ENCODE results near the gene NKD2. TPM values are rescaled to one million over a fixed set of nuclear protein-coding genes. Genes with fewer than 3 reads are reported as not detected.

NKD2 gene
- polyA plus RNA-seq, 1 experiment = not detected

DNA sequence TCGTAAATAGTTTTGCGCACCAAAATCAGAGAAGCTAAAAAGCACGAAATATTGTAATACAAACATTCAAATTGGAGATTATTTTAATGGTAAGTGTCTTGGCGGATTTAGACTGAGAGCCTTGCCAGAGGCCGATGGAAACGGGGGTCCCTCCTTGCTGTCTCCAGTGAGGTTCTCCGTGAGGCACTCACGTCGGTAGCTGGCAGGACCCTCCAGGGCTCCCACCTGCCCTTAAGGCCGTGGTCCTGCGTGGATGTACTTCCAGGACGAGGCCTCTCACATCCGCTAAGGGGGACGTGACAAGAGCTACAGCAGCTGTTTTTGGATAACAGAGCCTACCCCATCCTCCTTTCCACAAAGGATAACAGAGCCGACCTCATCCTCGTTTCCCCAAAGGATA, 7.9 kb downstream of the NKD2 start:
- CTCF ChIA-PET = no interaction called here

DNA sequence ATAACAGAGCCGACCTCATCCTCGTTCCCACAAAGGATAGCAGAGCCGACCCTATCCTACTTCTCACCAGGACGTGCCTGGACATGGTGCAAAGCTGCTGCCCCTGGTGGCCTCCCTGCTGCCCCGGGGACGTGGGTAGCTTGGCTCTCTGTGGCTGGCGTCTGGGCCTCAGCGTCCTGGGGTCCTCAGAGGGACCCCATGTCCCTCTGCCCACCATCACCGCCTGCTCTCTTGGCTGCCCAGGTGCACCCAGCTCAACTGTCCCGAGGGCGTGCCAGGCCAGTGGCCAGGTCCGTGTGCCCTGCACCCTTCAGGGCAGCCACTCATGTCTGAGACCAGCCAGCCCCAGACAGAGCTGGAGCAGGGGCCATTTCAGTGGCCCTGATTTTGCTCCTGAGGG, 8.5 kb downstream of the NKD2 start:
- H3K27ac ChIP-seq (ENCODE audit: low read depth, low read length) = no peak overlapping the region
- TF ChIP-seq, protein P1, sequence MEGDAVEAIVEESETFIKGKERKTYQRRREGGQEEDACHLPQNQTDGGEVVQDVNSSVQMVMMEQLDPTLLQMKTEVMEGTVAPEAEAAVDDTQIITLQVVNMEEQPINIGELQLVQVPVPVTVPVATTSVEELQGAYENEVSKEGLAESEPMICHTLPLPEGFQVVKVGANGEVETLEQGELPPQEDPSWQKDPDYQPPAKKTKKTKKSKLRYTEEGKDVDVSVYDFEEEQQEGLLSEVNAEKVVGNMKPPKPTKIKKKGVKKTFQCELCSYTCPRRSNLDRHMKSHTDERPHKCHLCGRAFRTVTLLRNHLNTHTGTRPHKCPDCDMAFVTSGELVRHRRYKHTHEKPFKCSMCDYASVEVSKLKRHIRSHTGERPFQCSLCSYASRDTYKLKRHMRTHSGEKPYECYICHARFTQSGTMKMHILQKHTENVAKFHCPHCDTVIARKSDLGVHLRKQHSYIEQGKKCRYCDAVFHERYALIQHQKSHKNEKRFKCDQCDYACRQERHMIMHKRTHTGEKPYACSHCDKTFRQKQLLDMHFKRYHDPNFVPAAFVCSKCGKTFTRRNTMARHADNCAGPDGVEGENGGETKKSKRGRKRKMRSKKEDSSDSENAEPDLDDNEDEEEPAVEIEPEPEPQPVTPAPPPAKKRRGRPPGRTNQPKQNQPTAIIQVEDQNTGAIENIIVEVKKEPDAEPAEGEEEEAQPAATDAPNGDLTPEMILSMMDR (IDR thresholded peaks at IDR 0.05; ENCODE audit: low read depth, low read length) = no peak
- H3K4me3 ChIP-seq (ENCODE audit: low read depth, low read length) = no peak overlapping the region
- POLR2A ChIA-PET = no interaction called here
- CTCF ChIA-PET = no interaction called here
- peaks cover 18% of the 10 kb centered on the region for H3K27me3 ChIP-seq (ENCODE audit: control insufficient read depth, insufficient read depth, low read length)
- no peaks in the 10 kb centered on the region; the same call in 1 of the 2 replicates for H3K9me3 ChIP-seq (ENCODE audit: control insufficient read depth, insufficient read depth, low read length)
- no peak for DNase-seq (ENCODE audit: low read depth, low spot score)

More for the DNA sequence above, 7.9 kb downstream of the NKD2 start:
- DNase-seq (ENCODE audit: low read depth, low spot score) = no peak
- TF ChIP-seq, protein P1 (IDR thresholded peaks at IDR 0.05; ENCODE audit: low read depth, low read length) = no peak
- Histone ChIP-seq H3K4me3 (ENCODE audit: low read depth, low read length) (no peak overlapping the region), H3K9me3 (ENCODE audit: control insufficient read depth, insufficient read depth, low read length) (no peaks in the 10 kb centered on the region; the same call in 1 of the 2 replicates), H3K27ac (ENCODE audit: low read depth, low read length) (no peak overlapping the region), H3K27me3 (ENCODE audit: control insufficient read depth, insufficient read depth, low read length) (peaks cover 18% of the 10 kb centered on the region)
- POLR2A ChIA-PET = no interaction called here

DNA sequence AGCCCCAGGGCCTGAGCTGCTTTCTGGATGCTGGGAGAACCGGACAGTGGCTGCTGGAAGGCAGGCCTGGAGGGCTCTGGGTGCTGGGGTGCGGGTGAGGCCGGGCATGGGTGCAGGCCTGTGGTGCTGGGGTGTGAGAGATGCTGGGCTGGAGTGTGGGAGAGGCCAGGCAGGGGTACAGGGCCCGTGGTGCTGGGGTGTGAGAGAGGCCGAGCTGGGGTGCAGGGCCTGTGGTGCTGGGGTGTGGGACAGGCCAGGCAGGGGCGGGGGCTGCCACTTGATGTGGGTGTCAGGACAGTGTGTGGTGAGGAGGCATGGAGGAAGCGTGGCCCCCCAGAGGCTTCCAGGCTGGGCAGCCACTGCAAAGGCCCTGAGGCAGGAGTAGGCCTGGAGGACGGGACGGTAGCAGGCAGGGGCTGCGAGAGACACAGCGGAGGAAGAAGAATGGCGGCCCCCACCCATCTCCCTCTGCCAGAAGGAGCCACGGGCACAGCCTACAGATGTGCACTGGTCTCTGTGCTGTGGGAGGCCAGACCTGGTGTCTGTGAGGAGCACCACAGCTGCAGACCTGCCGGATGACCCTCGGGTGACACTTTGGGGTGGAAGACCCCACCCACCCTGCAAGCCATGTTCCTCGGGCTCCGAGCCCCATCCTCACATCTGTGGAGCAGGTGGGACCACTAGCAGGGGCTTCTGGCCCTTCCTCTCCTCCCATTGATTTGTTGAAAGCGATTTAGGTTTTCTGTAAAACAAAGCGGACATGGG, 9.3 kb downstream of the NKD2 start:
- Histone ChIP-seq H3K4me3 (ENCODE audit: low read depth, low read length) (no peak overlapping the region), H3K9me3 (ENCODE audit: control insufficient read depth, insufficient read depth, low read length) (no peaks in the 10 kb centered on the region), H3K27me3 (ENCODE audit: control insufficient read depth, insufficient read depth, low read length) (peaks cover 16% of the 10 kb centered on the region), H3K27ac (ENCODE audit: low read depth, low read length) (no peak overlapping the region)
- TF ChIP-seq, protein P1 (IDR thresholded peaks at IDR 0.05; ENCODE audit: low read depth, low read length) = no peak
- POLR2A ChIA-PET = interaction anchor here (0.6 kb wide), 1 partner anchor 133 kb away, joined by 3 read pairs; no protein-coding TSS in a partner anchor
- no peak for DNase-seq (ENCODE audit: low read depth, low spot score)
- CTCF ChIA-PET = no interaction called here

DNA sequence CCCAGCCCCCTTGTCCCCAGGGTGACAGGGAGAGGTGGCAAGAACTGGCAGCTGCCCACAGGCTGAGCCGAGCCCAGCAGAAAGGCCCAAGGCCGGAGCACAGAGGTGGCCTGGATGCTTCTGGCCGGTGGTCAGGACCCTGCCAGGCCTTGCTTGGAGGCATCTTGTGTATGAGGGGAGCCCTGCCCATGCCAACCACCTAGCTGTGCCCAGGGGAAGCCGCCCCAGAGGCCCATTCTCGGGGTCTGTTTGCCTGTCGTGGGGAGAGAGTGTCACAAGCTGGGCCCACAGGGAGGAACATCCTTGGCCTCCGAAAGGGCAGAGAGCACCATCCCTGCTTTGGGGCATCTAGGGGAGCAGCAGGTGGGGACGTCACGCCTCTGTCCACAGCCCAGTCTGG, 10.0 kb downstream of the NKD2 start:
- TF ChIP-seq, protein P1 (IDR thresholded peaks at IDR 0.05; ENCODE audit: low read depth, low read length) = no peak
- POLR2A ChIA-PET = interaction anchor here (0.6 kb wide), 1 partner anchor 133 kb away, joined by 3 read pairs; no protein-coding TSS in a partner anchor
- Histone ChIP-seq H3K27me3 (ENCODE audit: control insufficient read depth, insufficient read depth, low read length) (peaks cover 16% of the 10 kb centered on the region), H3K27ac (ENCODE audit: low read depth, low read length) (no peak overlapping the region), H3K9me3 (ENCODE audit: control insufficient read depth, insufficient read depth, low read length) (no peaks in the 10 kb centered on the region), H3K4me3 (ENCODE audit: low read depth, low read length) (no peak overlapping the region)
- CTCF ChIA-PET = no interaction called here
- no peak for DNase-seq (ENCODE audit: low read depth, low spot score)

All from AG04450 (cell line).